NB4 (cell line): ENCODE measurements around the gene HOOK2.
A peak's percentile ranks its signal among the peaks of the same experiment; 100 is the strongest.

Experiments used
- DNase-seq: peaks from one replicate; pipeline ENCODE4 v3.0.0; 2010; ENCODE audit warnings: low read depth
- H3K4me3 ChIP-seq: one replicate; pipeline ENCODE4 v1.5.1; 2011; ENCODE audit warnings: mild to moderate bottlenecking, low read depth, low read length, moderate library complexity
- CTCF ChIP-seq: IDR thresholded peaks from one replicate; pipeline ENCODE4 v1.5.1; 2012; ENCODE audit warnings: low read depth, low read length
- MAX ChIP-seq: IDR thresholded peaks from 2 replicates; pipeline ENCODE4 v1.6.1; 2011; ENCODE audit warnings: low read depth, low read length
- MYC ChIP-seq: IDR thresholded peaks from 2 replicates; pipeline ENCODE4 v1.6.1; 2011; ENCODE audit warnings: low read depth, low read length
- POLR2A ChIP-seq: IDR thresholded peaks from 2 replicates; pipeline ENCODE4 v1.6.1; 2011; ENCODE audit warnings: mild to moderate bottlenecking; ENCODE audit not compliant: insufficient read length; ENCODE audit errors: extremely low read depth

HOOK2 gene

GRCh38 chr19:12750851-12751250 is 24.5 kb downstream of the HOOK2 start:
- TF ChIP-seq CTCF (no peak), MYC (no peak), POLR2A (no peak), MAX (no peak)
- no peak overlapping the region for H3K4me3 ChIP-seq
- DNase-seq: no peak

- TF ChIP-seq MAX (no peak), MYC (no peak), POLR2A (no peak), CTCF (no peak)
- DNase-seq: peak; percentile 76
- H3K4me3 ChIP-seq: no peak overlapping the region
Measured at GRCh38 chr19:12749938-12750521, 25.3 kb downstream of the HOOK2 start.

- DNase-seq: no peak
- H3K4me3 ChIP-seq: no peak overlapping the region
- TF ChIP-seq MAX (no peak), CTCF (no peak), MYC (no peak), POLR2A (no peak)
Measured at GRCh38 chr19:12748489-12748888, 26.9 kb downstream of the HOOK2 start.

- no peak overlapping the region for H3K4me3 ChIP-seq
- no peak for TF ChIP-seq POLR2A
- no peak for TF ChIP-seq MAX
- no peak for TF ChIP-seq CTCF
- TF ChIP-seq MYC: no peak
- no peak for DNase-seq
Measured at GRCh38 chr19:12745166-12745897, 30.0 kb downstream of the HOOK2 start.

GRCh38 chr19:12737835-12738351 is 37.5 kb downstream of the HOOK2 start:
- no peak for DNase-seq
- peak overlapping the region; percentile 93 for H3K4me3 ChIP-seq
- TF ChIP-seq CTCF (no peak), MAX (no peak), MYC (no peak), POLR2A (no peak)
